HG03521 (cell line): ENCODE data around the gene KLHL25.

Experiments used
- ATAC-seq: cut with Tn5 transposase; IDR thresholded peaks from one replicate; pipeline ENCODE4 v1.9.1; 2021; ENCODE audit warnings: mild to moderate bottlenecking, moderate library complexity; ENCODE audit not compliant: unreplicated experiment

Gene KLHL25

DNA sequence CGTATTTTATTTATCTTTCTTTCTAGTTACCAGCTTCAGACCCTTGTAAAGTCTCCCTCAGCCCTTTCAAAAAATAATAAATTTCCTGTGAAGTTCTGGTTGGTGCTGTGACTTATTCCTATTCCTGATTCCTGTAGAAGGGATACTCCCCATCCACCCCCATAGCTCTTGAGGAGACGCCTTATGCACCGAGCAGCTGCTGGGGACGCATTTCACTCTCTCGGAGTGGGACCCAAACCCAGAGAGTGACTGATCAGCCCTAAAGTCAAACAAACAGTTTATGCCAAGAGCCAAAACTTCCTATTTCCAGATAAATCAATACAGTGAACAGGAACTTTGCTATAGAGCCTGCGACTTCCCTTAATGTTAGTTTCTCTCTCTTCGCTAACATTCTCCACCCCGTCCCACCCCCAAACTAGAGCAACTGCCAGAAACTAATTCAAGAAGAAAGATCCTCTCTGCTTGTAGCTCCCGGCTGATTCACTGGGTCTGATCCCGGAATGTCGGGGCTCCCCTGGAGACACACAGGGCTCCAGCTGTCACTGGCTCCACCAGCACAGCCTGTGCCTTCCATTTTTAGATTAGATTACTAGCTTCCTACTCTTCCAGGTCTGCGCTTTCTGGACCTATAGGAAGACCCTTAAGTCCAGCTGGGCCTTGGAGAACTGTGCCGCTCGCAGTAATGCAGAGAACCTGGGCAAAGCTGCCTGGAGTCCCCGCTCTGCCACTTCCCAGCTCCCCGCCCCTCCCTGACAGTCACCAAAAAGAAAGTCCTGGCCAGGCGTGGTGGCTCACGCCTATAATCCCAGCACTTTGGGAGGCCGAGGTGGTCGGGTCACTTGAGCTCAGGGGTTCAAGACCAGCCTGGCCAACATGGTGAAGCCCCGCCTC lies 45.2 kb downstream of the KLHL25 start:
- ATAC-seq: no peak

DNA sequence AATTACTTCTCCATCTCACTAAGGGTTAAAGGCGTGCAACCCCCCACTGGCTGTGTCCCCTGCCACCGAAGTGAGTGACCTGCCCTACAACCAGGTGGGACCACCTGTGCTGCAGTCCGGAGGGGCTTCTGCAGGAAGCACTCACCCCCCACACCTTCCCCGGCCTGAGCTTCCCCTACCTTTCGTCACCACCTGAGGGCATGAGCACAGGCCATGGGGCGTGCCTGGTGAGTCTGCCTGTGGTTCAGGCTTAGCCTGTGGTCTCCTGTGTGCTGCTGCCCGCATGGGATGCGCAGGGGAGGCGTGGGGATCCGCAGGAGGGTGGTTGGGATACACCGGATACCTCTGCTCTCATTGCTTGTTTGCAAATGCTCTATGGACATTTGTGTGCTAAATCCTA lies 46.0 kb downstream of the KLHL25 start:
- no peak for ATAC-seq

DNA sequence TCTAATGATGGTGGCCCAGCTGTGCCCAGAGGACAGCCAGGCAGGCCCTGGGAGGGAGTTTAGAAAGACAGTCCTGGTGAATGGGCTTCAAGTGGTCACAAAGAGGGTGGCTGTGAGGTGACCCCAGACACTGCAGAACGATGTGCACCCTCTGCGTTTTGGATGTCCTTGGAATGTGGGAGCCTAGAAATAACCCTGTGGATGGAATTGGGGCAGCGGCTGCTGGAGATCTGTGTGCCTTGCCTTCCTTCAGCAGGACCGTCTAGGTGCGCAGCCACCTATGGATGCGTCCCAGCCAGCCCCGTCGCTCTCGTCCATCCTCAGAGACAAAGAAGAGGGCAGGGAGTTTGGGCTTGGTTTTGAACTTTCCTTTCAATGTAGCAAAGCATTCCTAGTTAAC lies 46.5 kb downstream of the KLHL25 start:
- ATAC-seq: no peak

DNA sequence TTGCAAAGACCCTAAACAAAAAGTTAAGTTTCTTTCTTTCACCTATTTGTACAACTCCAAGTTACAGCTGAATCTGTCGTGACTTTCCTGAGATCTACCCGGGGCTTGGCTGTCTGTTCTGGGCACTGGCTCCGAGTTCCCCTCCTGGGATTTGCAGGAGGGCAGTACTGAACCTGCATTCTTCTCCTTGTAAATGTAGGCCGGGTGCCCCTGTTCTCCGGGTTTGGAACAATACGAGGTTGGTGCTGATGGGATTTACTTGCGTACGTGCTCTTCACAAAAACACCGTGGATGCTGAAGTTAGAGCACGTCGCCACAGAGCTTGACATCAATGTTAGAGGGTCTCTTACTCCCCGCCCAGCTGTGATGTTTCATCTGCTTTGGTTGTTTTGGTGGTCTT lies 48.1 kb downstream of the KLHL25 start:
- no peak for ATAC-seq

DNA sequence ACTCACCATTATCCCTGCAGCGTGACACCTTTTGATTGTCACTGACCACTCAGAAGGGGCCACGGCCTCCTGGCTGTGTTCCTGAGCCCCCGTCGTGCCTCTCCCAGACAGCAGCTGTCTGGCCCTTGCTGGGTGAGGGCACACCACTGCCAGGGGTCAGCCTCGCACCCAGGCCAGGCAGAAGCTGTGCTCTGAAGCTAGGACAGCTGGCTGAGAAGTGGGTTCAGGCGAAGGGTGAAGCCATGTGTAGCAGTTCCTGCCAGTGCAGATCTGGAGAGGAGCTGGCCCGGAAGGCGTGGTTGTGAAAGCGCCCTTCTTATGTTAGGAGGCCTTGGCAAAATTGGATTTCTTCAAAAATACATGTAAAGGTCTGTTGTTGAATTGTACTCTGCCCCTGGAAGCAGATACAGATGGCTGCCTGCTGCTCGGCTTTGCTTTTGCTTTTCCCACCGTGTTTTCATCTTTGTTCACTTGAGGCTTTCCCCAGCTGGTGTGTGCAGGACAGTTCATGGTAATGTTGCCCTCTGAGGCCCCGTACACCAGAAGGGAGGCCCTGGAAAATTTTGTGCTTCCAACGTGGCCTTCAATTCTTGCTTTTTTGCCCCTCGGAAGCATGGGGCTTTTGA lies 49.1 kb downstream of the KLHL25 start:
- ATAC-seq: no peak

DNA sequence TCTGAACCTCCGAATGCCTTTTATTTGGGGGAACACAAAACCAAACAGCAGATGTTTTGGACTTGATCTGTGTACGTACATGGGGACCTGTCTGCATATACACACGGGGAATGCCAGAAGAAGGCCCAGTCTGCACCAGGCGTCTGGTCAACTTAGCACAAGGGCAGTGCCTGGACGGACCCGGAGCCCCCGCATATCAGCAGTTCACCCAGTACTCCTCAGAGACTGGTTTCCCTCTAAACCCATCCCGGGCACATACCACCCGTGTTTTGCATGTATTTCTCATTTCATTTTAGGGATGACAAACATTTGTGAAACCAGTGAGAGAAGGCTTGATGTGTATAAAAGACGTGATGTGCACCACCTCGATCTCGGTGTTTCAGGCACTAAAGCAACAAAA lies 49.7 kb downstream of the KLHL25 start:
- ATAC-seq: no peak

DNA sequence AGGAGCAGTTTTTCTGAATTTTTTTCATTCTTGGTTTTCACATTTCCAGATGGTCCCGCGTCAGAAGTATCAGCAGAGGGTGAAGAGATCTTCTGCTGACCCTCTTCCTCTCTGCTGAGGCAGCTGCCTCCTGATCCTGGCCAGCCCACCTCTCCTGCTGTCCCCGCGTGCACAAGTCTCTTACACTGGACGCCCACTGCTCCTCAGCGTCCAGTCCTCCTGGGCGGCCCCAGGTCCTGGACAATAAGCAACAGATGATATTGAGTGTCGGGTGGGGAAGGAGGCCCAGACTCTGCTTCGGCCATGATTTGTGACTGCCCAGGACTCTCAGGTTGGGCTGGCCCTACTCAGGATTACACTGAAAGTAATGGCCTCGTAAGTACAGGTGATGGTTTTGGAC lies 50.1 kb downstream of the KLHL25 start:
- no peak for ATAC-seq

DNA sequence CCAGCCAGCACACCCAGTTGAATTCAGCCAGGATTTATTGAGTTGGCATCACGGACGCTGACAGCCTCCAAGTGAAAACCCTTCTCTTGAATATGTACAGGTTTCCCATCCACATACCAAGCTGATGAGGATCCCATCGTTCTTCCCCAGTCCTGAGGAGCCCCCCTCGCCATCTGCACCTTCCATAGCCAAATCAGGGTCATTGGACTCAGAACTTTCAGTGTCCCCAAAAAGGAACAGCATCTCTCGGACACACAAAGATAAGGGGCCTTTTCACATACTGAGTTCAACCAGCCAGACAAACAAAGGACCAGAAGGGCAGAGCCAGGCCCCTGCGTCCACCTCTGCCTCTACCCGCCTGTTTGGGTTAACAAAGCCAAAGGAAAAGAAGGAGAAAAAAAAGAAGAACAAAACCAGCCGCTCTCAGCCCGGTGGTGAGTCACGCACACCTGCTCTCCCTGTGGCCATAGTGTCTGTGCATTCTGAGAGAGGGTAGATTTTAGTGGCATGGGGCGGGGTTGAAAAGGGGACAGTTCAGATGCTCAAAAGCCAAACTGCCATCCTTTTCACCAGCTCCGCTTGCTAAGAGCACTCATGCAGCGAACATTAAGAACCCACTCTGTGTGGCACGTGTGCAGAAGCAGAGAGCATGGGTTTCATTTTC lies 51.2 kb downstream of the KLHL25 start:
- no peak for ATAC-seq

DNA sequence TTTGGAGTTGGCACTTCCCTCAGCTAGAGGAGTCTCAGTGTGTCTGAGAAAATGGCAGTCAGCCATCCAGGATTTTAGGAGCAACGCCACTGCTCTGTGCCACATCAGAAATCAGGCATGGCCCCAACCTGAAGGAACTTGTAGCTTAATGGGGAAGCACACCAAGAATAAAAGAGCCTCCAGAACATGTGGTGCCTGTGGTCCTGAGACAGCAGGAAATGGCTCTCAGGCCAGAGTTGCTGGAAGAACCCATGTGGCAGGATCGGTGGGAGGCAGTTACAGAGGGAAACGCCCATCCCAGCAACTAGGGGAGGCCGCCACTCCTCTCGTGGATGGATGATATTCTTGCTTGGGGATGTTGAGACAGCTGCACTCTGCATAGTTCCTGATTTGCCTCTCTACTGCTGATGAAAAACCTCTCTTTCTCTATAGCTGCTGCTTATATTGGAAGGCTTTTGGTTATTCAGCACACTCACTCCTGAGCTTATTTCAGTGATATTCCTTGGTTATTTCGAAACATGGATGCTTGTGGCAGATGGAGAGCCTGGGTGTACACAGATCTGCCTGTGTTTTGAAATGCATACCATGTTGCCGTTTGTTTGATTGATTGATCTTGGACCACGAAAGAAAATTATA lies 52.4 kb downstream of the KLHL25 start:
- no peak for ATAC-seq

DNA sequence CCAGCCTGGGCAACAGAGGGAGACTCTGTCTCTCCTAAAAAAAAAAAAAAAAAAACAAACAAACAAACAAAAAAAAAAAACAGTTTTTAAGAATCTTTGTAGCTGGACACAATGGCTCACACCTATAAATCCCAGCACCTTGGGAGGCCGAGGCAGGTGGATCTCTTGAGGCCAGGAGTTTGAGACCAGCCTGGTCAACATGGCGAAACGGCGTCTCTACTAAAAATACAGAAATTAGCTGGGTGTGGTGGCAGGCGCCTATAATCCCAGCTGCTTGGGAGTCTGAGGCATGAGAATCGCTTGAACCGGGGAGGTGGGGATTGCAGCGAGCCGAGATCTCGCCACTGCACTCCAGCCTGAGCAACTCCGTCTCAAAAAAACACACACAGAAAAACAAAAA lies 53.1 kb downstream of the KLHL25 start:
- ATAC-seq: no peak

DNA sequence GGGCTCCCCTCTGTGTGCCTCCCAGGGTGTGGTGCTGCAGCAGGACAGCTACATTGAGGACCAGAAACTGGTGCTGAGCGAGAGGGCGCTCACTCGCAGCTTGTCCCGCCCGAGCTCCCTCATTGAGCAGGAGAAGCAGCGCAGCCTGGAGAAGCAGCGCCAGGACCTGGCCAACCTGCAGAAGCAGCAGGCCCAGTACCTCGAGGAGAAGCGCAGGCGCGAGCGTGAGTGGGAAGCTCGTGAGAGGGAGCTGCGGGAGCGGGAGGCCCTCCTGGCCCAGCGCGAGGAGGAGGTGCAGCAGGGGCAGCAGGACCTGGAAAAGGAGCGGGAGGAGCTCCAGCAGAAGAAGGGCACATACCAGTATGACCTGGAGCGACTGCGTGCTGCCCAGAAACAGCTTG lies 53.7 kb downstream of the KLHL25 start:
- ATAC-seq: no peak

DNA sequence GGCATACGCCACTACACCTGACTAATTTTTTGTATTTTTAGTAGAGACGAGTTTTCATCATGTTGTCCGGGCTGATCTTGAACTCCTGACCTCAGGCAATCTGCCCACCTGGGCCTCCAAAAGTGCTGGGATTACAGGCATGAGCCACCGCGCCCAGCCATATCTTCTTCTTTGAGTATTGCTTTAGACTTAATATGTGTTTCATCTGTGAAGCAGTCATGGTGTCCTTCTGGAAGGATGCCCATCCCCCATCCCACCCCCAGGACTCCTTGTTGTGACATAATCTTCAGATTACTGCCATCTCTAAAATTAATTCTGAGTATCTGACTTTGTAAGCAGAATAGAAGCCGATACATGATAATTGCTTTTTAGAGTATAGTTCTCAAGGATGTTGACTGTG lies 57.7 kb downstream of the KLHL25 start:
- ATAC-seq: no peak

DNA sequence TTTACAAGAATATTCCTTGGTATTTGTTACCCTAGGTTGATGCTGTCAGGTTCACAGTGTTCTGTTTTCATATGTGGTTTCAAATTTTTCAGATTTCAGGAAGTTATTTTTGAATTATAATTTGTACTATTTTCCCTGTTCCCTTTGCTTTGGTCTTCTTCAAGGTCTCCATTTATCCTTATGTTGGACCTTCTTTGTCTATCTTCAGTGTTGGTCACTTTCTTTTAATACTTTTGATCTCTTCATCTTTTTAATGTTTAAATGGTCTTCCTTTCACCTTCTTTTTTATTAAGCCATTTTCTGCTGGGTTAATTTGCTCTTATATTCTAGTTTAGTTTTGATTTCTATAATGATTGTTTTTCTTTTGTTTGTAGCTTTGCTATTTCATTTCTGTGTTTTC lies 61.3 kb downstream of the KLHL25 start:
- no peak for ATAC-seq

DNA sequence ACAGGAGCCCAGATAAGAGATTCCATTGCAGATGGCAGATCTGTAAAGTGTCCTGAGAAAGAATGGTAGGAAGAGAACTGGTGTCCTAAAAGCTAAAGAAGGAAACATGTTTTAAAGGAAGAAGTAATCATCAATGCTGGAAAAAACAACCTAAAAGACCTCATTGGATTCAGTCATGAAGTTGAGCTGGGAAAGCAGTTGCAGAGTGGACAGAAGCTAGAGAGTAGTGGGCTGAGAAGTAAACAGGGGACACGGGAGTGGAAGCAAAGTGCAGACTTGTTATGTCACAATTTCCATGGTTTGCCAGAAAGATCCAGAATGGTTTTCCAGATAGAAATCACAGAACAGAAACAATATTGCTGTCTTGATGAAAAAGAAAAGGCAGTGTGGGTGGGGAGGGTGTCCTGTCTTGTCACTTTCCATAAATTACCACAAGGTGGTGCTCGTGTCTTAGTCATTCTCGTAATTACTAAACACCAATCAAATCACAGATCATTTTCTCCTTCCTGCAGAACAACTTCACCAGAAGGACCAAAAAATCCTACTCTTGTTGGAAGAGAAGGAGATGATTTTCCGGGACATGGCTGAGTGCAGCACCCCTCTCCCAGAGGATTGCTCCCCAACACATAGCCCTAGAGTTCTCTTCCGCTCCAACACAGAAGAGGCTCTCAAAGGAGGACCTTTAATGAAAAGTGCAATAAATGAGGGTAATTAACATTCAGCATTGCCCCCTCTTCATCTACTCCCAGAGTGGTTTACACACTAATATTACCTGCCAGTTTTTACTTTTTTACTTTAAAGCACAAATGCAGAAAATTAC lies 64.5 kb downstream of the KLHL25 start:
- ATAC-seq: no peak

DNA sequence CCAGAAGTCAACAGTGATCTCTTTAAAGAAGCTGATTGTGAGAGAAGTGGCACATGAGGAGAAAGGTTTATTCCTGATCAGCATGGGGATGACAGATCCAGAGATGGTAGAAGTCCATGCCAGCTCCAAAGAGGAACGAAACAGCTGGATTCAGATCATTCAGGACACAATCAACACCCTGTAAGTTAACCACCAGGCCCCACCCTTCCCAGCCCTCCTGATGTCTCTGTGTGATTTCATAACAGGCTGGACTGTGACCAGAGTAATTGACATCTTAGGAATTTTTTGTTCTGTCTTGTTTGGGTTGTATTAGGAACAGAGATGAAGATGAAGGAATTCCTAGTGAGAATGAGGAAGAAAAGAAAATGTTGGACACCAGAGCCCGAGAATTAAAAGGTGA lies 67.7 kb downstream of the KLHL25 start:
- no peak for ATAC-seq

DNA sequence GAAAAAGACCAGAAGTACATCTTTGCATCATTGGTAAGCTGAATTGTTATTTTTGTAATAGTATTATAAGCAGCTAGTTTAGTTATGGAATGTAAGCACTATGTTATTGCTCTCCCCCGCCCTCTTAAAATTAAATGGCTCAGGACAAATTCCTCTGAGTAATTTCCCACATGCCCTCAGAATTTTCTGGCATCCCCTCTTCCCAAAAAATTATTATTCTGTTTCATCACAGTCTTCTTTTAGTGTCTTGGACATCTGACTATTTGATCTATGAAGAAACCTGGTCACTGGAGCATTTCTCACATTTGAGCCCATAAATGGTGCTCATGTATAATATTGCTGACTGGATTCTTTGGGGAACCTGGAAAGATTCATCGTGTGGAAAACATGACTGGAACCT lies 68.3 kb downstream of the KLHL25 start:
- ATAC-seq: no peak

DNA sequence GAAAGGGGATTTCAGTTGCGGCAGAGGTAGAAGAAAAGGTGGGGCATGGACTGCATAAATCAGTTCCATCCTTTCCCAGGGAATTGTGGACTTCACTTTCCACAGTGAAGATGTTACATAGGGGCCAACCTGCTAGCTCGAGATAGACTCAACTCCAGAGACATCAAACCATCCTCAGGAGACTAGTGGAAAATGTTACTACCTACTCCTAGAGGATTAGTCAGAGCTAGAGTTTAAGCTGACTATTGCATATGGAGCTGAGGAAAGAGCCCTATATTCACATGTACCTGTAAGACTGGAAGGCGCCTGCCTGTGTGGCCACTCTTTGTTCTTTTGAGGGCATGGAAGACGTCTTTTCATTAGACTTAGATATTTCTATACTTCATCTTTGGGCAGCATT lies 69.2 kb downstream of the KLHL25 start:
- no peak for ATAC-seq

DNA sequence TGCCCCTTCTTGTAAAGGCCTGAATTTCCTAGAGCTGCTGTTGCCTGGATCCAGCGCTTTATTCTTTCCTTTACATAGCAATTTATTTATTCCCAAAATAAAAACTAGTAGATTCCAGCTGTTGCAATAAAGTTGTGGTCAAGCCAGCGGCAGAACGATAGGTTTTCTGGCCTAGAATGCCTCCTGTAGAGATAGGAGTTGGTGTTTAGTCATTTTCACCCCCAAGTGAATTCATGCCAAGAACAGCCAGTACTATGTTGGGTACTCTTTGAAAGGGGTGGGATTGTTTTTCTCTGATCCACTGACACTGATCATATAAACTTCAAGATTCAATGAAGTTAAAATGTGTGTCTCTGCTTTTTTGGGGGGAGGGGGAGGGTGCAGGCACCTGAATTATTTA lies 69.7 kb downstream of the KLHL25 start:
- ATAC-seq: no peak

DNA sequence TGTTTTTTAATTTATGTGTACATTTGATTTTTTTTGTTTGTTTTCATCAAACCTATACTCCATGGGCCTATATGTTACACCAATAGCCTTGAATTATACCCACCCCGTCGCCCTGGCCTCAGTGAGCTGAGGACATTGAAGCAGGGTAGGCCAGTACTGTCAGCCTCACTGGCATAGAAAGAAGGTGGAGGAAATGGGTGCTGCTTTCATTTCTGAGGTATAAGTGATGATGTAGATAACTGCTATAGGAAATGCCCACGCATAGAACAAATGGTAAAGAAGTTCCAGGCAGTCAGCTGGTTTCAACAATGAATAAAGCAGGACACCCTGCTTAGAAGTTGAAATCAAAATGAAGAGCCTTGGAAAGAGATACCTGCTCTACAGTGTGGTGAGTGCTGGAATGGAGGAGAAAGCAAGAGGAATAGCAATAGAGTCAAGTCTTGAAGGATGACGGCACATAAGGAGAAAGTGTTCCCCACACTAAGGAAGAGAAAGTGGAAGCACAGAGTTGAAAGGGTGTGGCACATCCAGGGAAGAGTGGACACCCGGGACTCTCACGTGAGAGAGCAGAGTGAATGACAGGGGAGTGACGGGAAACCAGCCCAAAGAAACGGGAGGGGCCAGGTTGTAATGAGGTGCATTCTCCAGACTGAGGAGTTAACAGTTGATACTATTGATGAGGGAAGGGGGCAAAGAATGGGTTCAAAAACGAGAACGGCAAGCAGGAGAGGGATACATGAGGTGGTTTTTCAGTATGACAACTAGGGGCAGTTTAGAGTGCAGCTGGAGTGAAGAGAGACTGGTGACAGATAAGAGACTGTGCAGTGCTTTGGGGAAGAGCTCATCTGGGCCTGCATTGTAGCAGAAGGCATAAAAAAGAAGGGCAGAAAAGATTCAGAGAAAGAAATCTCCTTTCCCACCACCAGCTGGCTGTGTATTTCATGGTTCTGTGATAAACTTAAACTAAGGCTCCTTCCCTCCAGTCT lies 70.5 kb downstream of the KLHL25 start:
- no peak for ATAC-seq
